Gastrocnemius medialis (tissue), 4 donors: ENCODE results near the gene RMI2.

Experiments used
- CTCF ChIP-seq, 5 experiments: fragments of 450-650 bp in 3 of 5; fragments of 200-600 bp in 2 of 5; sonication (generic) in 2 of 5; IDR thresholded peaks in 4 of 5; conservative IDR thresholded peaks in 1 of 5; 1 replicate in 4 of 5; 2 replicates in 1 of 5; pipeline ENCODE4 v1.5.1; 2016 to 2019; ENCODE audit warnings: antibody characterized with exemption in 5 of 5, mild to moderate bottlenecking in 3 of 5, moderate library complexity in 3 of 5
- POLR2A ChIP-seq, 2 donors: fragments of 450-650 bp; IDR thresholded peaks; one replicate each; pipeline ENCODE4 v1.6.1; 2017; ENCODE audit warnings: antibody characterized with exemption in 2 of 2, mild to moderate bottlenecking in 2 of 2, moderate library complexity in 2 of 2

- TF ChIP-seq CTCF (IDR thresholded peaks at IDR 0.05 in 4 of 5, conservative IDR thresholded peaks at IDR 0.05 in 1 of 5) (no peak), POLR2A (IDR thresholded peaks at IDR 0.05) (no peak)
Measured at GRCh38 chr16:11307639-11308492, 37.4 kb upstream of the RMI2 start.
